ENCODE data around the gene CEP112. TPM values are rescaled to one million over a fixed set of nuclear protein-coding genes. Genes with fewer than 3 reads are reported as not detected.

The CEP112 gene
- total RNA-seq, 6 experiments from 2014 or later = 5.3 to 7.7 (median 6.9) TPM

DNA sequence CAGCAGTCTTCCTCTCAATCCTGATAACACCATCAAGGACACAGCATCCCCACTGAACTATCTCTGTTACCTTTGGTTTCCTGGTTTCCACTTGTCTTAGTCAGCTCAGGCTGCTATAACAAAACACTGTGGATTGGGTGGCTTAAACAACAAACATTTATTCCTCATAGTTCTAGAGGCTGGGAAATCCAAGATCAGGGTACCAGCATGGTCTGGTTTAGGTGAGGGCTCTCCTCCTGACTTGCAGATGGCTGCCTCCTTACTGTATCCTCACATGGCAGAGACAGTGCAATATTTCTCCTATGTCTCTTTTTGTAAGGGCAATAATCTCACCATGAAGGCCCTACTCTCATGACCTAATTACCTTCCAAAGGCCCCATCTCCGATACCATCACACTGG lies 527.2 kb downstream of the CEP112 start:
- no peak overlapping the region for H3K27ac Mint-ChIP-seq
- peaks cover 1% of the 10 kb centered on the region for H3K27me3 Mint-ChIP-seq (ENCODE audit: insufficient read depth)
- H3K4me1 Mint-ChIP-seq (ENCODE audit: low read depth) = peaks cover 10% of the 10 kb centered on the region
- no peak overlapping the region for H3K4me3 Mint-ChIP-seq
- no peaks in the 10 kb centered on the region; the same call in 1 of the 2 replicates for H3K9me3 Mint-ChIP-seq
- TF ChIP-seq, protein P1, sequence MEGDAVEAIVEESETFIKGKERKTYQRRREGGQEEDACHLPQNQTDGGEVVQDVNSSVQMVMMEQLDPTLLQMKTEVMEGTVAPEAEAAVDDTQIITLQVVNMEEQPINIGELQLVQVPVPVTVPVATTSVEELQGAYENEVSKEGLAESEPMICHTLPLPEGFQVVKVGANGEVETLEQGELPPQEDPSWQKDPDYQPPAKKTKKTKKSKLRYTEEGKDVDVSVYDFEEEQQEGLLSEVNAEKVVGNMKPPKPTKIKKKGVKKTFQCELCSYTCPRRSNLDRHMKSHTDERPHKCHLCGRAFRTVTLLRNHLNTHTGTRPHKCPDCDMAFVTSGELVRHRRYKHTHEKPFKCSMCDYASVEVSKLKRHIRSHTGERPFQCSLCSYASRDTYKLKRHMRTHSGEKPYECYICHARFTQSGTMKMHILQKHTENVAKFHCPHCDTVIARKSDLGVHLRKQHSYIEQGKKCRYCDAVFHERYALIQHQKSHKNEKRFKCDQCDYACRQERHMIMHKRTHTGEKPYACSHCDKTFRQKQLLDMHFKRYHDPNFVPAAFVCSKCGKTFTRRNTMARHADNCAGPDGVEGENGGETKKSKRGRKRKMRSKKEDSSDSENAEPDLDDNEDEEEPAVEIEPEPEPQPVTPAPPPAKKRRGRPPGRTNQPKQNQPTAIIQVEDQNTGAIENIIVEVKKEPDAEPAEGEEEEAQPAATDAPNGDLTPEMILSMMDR (IDR thresholded peaks at IDR 0.05) = no peak
- DNase-seq = no peak
- peaks cover 4% of the 10 kb centered on the region; the same call in 1 of the 2 replicates for H3K36me3 Mint-ChIP-seq (ENCODE audit: low read depth)

DNA sequence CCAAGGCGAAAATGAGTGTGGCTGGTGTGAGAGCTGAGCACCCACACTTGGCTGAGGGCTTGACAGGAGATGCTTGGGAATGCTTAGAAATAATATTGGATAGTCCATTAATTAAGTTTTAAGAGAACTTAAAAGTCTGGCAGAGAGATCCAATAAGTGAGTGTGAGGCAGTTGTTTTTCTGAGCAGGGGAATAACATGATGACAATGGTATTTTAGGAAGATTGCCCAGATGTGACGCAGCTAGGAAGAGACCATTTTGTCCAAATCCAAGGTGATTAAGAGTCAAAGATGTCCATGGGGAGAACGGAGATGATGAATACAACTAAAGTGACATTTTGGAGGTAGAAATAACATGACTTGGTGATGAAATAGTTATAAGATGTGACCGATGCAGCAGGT lies 527.7 kb downstream of the CEP112 start:
- Mint-ChIP-seq H3K27ac (no peak overlapping the region), H3K36me3 (ENCODE audit: low read depth) (peaks cover 4% of the 10 kb centered on the region; the same call in 1 of the 2 replicates), H3K4me3 (no peak overlapping the region), H3K27me3 (ENCODE audit: insufficient read depth) (peaks cover 1% of the 10 kb centered on the region), H3K4me1 (ENCODE audit: low read depth) (peaks cover 10% of the 10 kb centered on the region), H3K9me3 (no peaks in the 10 kb centered on the region; the same call in 1 of the 2 replicates)
- no peak for DNase-seq
- TF ChIP-seq, protein P1 (IDR thresholded peaks at IDR 0.05) = no peak

DNA sequence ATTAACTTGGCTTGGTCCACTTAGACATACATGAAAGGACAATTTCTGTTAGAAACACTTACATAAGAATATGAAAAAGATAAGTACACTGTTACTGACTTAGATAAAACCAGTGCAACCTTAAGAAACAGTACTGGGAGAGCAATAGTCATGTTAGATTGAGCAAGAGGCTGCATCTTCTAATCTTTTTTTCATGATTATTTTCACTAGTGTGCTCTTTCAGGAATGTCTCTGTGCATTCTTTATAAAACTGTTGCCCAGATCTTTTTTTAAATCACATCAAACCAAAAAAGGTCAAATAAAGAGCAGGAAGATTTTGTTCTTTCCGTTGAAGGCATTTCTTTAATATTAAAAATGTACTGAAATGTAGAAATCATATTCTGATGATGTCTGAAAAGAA lies 529.7 kb downstream of the CEP112 start:
- Mint-ChIP-seq H3K4me1 (ENCODE audit: low read depth) (peaks cover 10% of the 10 kb centered on the region), H3K27me3 (ENCODE audit: insufficient read depth) (peaks cover 1% of the 10 kb centered on the region), H3K9me3 (no peaks in the 10 kb centered on the region; the same call in 1 of the 2 replicates), H3K4me3 (no peak overlapping the region), H3K27ac (no peak overlapping the region), H3K36me3 (ENCODE audit: low read depth) (peaks cover 4% of the 10 kb centered on the region; the same call in 1 of the 2 replicates)
- TF ChIP-seq, protein P1 (IDR thresholded peaks at IDR 0.05) = no peak
- peak; percentile 34 for DNase-seq

DNA sequence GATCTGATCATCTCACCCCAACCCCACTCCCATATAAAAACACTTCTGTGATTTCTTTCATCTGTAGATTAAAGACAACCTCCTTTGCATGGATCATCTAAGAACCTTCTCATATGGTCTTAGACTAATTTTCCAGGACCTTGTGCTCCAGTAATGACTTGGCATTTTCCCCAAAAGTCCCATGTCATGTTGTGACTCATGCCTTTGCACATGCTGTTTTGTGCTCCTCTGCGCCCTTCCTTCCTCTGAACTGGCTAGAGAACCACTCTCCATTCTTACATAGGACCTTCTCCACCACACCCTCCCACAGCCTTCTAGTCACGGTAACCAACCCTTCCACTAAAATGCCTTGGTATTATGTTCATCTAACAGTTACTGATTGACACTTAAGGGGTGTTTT lies 531.0 kb downstream of the CEP112 start:
- H3K27me3 Mint-ChIP-seq (ENCODE audit: insufficient read depth) = peaks cover 1% of the 10 kb centered on the region
- H3K27ac Mint-ChIP-seq = peak overlapping the region; percentile 28; the same call in 1 of the 2 replicates
- peaks cover 10% of the 10 kb centered on the region for H3K4me1 Mint-ChIP-seq (ENCODE audit: low read depth)
- H3K36me3 Mint-ChIP-seq (ENCODE audit: low read depth) = peaks cover 4% of the 10 kb centered on the region; the same call in 1 of the 2 replicates
- no peak overlapping the region for H3K4me3 Mint-ChIP-seq
- peak; percentile 67 for DNase-seq
- no peaks in the 10 kb centered on the region; the same call in 1 of the 2 replicates for H3K9me3 Mint-ChIP-seq
- TF ChIP-seq, protein P1 (IDR thresholded peaks at IDR 0.05) = no peak

DNA sequence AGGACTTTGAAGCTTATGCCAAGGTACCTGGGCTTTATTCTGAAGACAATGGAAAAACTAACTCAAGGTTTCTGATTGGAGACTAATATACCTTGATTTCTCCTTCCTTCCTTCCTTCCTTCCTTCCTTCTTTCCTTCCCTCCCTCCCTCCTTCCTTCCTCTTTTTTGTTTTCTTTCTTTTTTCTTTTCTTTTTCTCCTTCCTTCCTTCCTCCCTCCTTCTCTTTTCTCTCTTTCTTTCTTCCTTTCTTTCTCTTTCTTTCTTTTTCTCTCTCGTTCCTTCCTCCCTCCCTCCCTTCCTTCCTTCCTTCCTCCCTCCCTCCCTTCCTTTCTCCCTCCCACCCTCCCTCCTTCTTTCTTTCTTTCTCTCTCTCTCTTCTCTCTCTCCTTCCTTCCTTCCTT lies 531.9 kb downstream of the CEP112 start:
- Mint-ChIP-seq H3K27me3 (ENCODE audit: insufficient read depth) (peaks cover 1% of the 10 kb centered on the region), H3K4me3 (no peak overlapping the region), H3K9me3 (no peaks in the 10 kb centered on the region; the same call in 1 of the 2 replicates), H3K4me1 (ENCODE audit: low read depth) (peaks cover 10% of the 10 kb centered on the region), H3K36me3 (ENCODE audit: low read depth) (peaks cover 4% of the 10 kb centered on the region; the same call in 1 of the 2 replicates), H3K27ac (no peak overlapping the region)
- no peak for DNase-seq
- TF ChIP-seq, protein P1 (IDR thresholded peaks at IDR 0.05) = no peak

Data from HFFc6 (cell line).